ENCODE results near the gene ST6GALNAC6.
"Not testable (repeated sequence)": the region's sequence is repeated elsewhere in the genome, so short reads cannot be mapped to it uniquely, and the experiment has no call there.

- TF ChIP-seq POLR2A, CTCF (IDR thresholded peaks at IDR 0.05): not testable (repeated sequence)
These were observed 53.8 kb downstream of the ST6GALNAC6 start for GRCh38 chr9:127845619-127846018.

All from heart left ventricle (tissue), 13 donors.